Fibroblast of gingiva (primary cell): ENCODE measurements around the gene PAM.
"Not testable (repeated sequence)": the region's sequence is repeated elsewhere in the genome, so short reads cannot be mapped to it uniquely, and the experiment has no call there.

ENCODE experiments used
- DNase-seq: peaks from one replicate; pipeline ENCODE4 v3.0.0-alpha.2; 2011; ENCODE audit warnings: low read depth

Gene PAM

GRCh38 chr5:102751903-102752376 is 3.2 kb upstream of the PAM start:
- DNase-seq = not testable (repeated sequence)

- no peak for DNase-seq
These were observed 977 bp upstream of the PAM start for GRCh38 chr5:102753889-102754766.

GRCh38 chr5:102755686-102756371 is 724 bp downstream of the PAM start:
- peak; percentile 73 for DNase-seq

- peak; percentile 72 for DNase-seq
These were observed 3.5 kb downstream of the PAM start for GRCh38 chr5:102758576-102758975.

GRCh38 chr5:102759289-102759688 is 4.2 kb downstream of the PAM start:
- no peak for DNase-seq

- no peak for DNase-seq
These were observed 4.6 kb downstream of the PAM start for GRCh38 chr5:102759700-102760099.

GRCh38 chr5:102760815-102761214 is 5.7 kb downstream of the PAM start:
- DNase-seq = peak; percentile 61

- DNase-seq = peak; percentile 71
These were observed 7.0 kb downstream of the PAM start for GRCh38 chr5:102762095-102762534.

GRCh38 chr5:102762562-102763227 is 7.6 kb downstream of the PAM start:
- no peak for DNase-seq

GRCh38 chr5:102763734-102764133 is 8.6 kb downstream of the PAM start:
- no peak for DNase-seq

- DNase-seq = no peak
These were observed 9.4 kb downstream of the PAM start for GRCh38 chr5:102764381-102765004.

- no peak for DNase-seq
These were observed 10.2 kb downstream of the PAM start for GRCh38 chr5:102765350-102765749.

- DNase-seq = no peak
These were observed 11.4 kb downstream of the PAM start for GRCh38 chr5:102766295-102767090.

GRCh38 chr5:102767862-102768261 is 12.8 kb downstream of the PAM start:
- no peak for DNase-seq

GRCh38 chr5:102770803-102771202 is 15.7 kb downstream of the PAM start:
- DNase-seq = no peak

- no peak for DNase-seq
These were observed 16.3 kb downstream of the PAM start for GRCh38 chr5:102771435-102771834.

- peak; percentile 50 for DNase-seq
These were observed 17.2 kb downstream of the PAM start for GRCh38 chr5:102772273-102772672.

- DNase-seq = no peak
These were observed 18.0 kb downstream of the PAM start for GRCh38 chr5:102773133-102773532.

- DNase-seq = not testable (repeated sequence)
These were observed 20.7 kb downstream of the PAM start for GRCh38 chr5:102775756-102776155.

- DNase-seq = no peak
These were observed 22.0 kb downstream of the PAM start for GRCh38 chr5:102777099-102777498.

- peak; percentile 83 for DNase-seq
These were observed 23.4 kb downstream of the PAM start for GRCh38 chr5:102778478-102778877.
